NT2/D1 (cell line): ENCODE data around the gene TAF10.

ENCODE experiments used
- DNase-seq: peaks from one replicate; pipeline ENCODE4 v3.0.0-alpha.2; 2011; ENCODE audit warnings: low read depth, low spot score
- H3K27me3 ChIP-seq: 2 replicates; pipeline ENCODE4 v1.6.0; 2011; ENCODE audit warnings: mild to moderate bottlenecking; ENCODE audit not compliant: insufficient read length, insufficient read depth
- H3K36me3 ChIP-seq: 2 replicates; pipeline ENCODE4 v1.6.1; 2011; ENCODE audit warnings: mild to moderate bottlenecking, low read length, mixed read lengths; ENCODE audit not compliant: insufficient read depth, insufficient read length
- H3K4me1 ChIP-seq: 2 replicates; pipeline ENCODE4 v1.5.1; 2011; ENCODE audit not compliant: insufficient read depth, insufficient read length
- H3K4me3 ChIP-seq: 2 replicates; pipeline ENCODE4 v1.5.1; 2011; ENCODE audit warnings: low read depth; ENCODE audit not compliant: insufficient read length
- H3K9ac ChIP-seq: 2 replicates; pipeline ENCODE4 v1.6.0; 2011; ENCODE audit warnings: low read depth; ENCODE audit not compliant: insufficient read length
- H3K9me3 ChIP-seq: 2 replicates; pipeline ENCODE4 v1.5.1; 2011; ENCODE audit warnings: mild to moderate bottlenecking, low read length; ENCODE audit not compliant: insufficient read depth
- SUZ12 ChIP-seq: IDR thresholded peaks from 2 replicates; pipeline ENCODE4 v1.6.1; 2011; ENCODE audit not compliant: insufficient read length, insufficient read depth; ENCODE audit errors: extremely low read depth
- YY1 ChIP-seq: IDR thresholded peaks from 2 replicates; pipeline ENCODE4 v1.6.1; 2011; ENCODE audit not compliant: insufficient read length, insufficient read depth
- ZNF274 ChIP-seq: IDR thresholded peaks from 2 replicates; pipeline ENCODE4 v1.6.1; 2011; ENCODE audit warnings: mild to moderate bottlenecking, low read depth, low read length

TAF10 gene

GRCh38 chr11:6598555-6598954, 13.5 kb downstream of the TAF10 start:
- H3K9me3 ChIP-seq: no peaks in the 10 kb centered on the region
- peaks cover 77% of the 10 kb centered on the region for H3K36me3 ChIP-seq
- no peaks in the 10 kb centered on the region for H3K27me3 ChIP-seq
- no peak overlapping the region for H3K9ac ChIP-seq
- H3K4me3 ChIP-seq: no peak overlapping the region
- TF ChIP-seq SUZ12 (no peak), ZNF274 (no peak)
- DNase-seq: no peak
- no peaks in the 10 kb centered on the region for H3K4me1 ChIP-seq

GRCh38 chr11:6596239-6596877, 15.7 kb downstream of the TAF10 start:
- H3K9ac ChIP-seq: no peak overlapping the region

GRCh38 chr11:6594142-6594768, 17.8 kb downstream of the TAF10 start:
- no peaks in the 10 kb centered on the region for H3K4me1 ChIP-seq
- TF ChIP-seq YY1 (no peak), SUZ12 (no peak), ZNF274 (no peak)
- peaks cover 56% of the 10 kb centered on the region for H3K36me3 ChIP-seq
- no peak for DNase-seq
- no peak overlapping the region for H3K4me3 ChIP-seq
- H3K9ac ChIP-seq: no peak overlapping the region
- H3K27me3 ChIP-seq: no peaks in the 10 kb centered on the region
- no peaks in the 10 kb centered on the region for H3K9me3 ChIP-seq

More at GRCh38 chr11:6596239-6596877, 15.7 kb downstream of the TAF10 start:
- H3K9me3 ChIP-seq: no peaks in the 10 kb centered on the region
- H3K27me3 ChIP-seq: no peaks in the 10 kb centered on the region
- peaks cover 77% of the 10 kb centered on the region for H3K36me3 ChIP-seq
- no peak overlapping the region for H3K4me3 ChIP-seq
- H3K4me1 ChIP-seq: no peaks in the 10 kb centered on the region
- DNase-seq: no peak
- TF ChIP-seq SUZ12: no peak
- no peak for TF ChIP-seq YY1
- no peak for TF ChIP-seq ZNF274

- Histone ChIP-seq H3K36me3 (peaks cover 9% of the 10 kb centered on the region), H3K27me3 (no peaks in the 10 kb centered on the region), H3K4me1 (peaks cover 5% of the 10 kb centered on the region), H3K4me3 (no peak overlapping the region), H3K9ac (no peak overlapping the region), H3K9me3 (peaks cover 28% of the 10 kb centered on the region)
- DNase-seq: no peak
- no peak for TF ChIP-seq ZNF274
- TF ChIP-seq YY1: no peak
- TF ChIP-seq SUZ12: no peak
These were observed 24.0 kb downstream of the TAF10 start for GRCh38 chr11:6588018-6588417.

- TF ChIP-seq SUZ12: no peak
- H3K9ac ChIP-seq: no peak overlapping the region
These were observed 24.6 kb downstream of the TAF10 start for GRCh38 chr11:6587360-6587953.

GRCh38 chr11:6586434-6587359, 25.3 kb downstream of the TAF10 start:
- Histone ChIP-seq H3K9me3 (peaks cover 31% of the 10 kb centered on the region), H3K4me1 (peaks cover 5% of the 10 kb centered on the region), H3K27me3 (no peaks in the 10 kb centered on the region), H3K4me3 (no peak overlapping the region), H3K9ac (no peak overlapping the region), H3K36me3 (no peaks in the 10 kb centered on the region)
- no peak for DNase-seq
- TF ChIP-seq SUZ12: no peak
- no peak for TF ChIP-seq ZNF274

More at GRCh38 chr11:6587360-6587953, 24.6 kb downstream of the TAF10 start:
- Histone ChIP-seq H3K9me3 (peaks cover 31% of the 10 kb centered on the region), H3K4me3 (no peak overlapping the region), H3K36me3 (peaks cover 7% of the 10 kb centered on the region), H3K4me1 (peaks cover 5% of the 10 kb centered on the region), H3K27me3 (no peaks in the 10 kb centered on the region)
- DNase-seq: no peak

GRCh38 chr11:6584528-6584927, 27.5 kb downstream of the TAF10 start:
- Histone ChIP-seq H3K4me3 (no peak overlapping the region), H3K4me1 (peaks cover 5% of the 10 kb centered on the region), H3K27me3 (no peaks in the 10 kb centered on the region), H3K9ac (no peak overlapping the region), H3K9me3 (peaks cover 31% of the 10 kb centered on the region), H3K36me3 (no peaks in the 10 kb centered on the region)
- TF ChIP-seq ZNF274 (no peak), SUZ12 (no peak), YY1 (no peak)
- DNase-seq: no peak
